OCI-LY1 (cell line): ENCODE measurements around the gene MFAP1.

ENCODE experiments used
- CTCF ChIP-seq: fragments of 200-600 bp; sonication (generic), shearing (Covaris generic); IDR thresholded peaks from 2 replicates; pipeline ENCODE4 v1.5.1; 2017; ENCODE audit warnings: mild to moderate bottlenecking, antibody characterized with exemption, low read length, moderate library complexity, mixed read lengths
- EZH2 ChIP-seq: fragments of 200-600 bp; sonication (generic), shearing (Covaris generic); IDR thresholded peaks from 2 replicates; pipeline ENCODE4 v1.8.0; 2017; ENCODE audit warnings: borderline replicate concordance, mixed run types, mild to moderate bottlenecking, antibody characterized with exemption, low read length, moderate library complexity, mixed read lengths

DNA sequence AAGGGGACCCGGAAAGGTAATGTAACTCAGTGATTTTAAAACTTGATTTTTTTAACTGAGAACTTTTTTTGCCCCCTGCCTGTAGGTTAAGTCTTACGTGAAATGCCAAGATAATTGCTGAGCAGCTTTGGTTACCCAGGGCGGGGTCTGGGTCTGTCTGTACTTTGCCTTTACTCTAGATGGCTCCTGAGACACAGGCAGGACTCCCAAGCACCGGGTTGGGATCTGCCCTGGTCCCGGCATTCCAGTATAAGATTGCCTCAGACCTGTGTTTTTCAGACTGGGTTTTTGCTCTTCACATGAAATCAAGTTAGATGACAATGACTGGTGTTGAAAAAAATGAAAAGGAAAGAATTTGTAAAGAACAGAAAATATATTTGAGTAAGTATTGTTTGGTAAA is 42.6 kb upstream of the MFAP1 start:
- TF ChIP-seq CTCF: no peak
- TF ChIP-seq EZH2: no peak
